Activated naive CD4-positive, alpha-beta T cell treated with anti-CD3 and anti-CD28 coated beads, Interleukin-2, amount 50 U/mL, for 72 hours (primary cell): ENCODE data around the gene FAM170B. TPM values are rescaled to one million over a fixed set of nuclear protein-coding genes. Genes with fewer than 3 reads are reported as not detected.

Experiments used
- ATAC-seq, 2 donors: fragments of 150-1000 bp; cut with Tn5 transposase; 2 replicates each; pipeline ENCODE4 v1.10.0; 2021; ENCODE audit warnings: mild to moderate bottlenecking in 2 of 2, moderate library complexity in 2 of 2
- DNase-seq, 2 donors: peaks; one replicate each; pipeline ENCODE4 v3.0.0; 2021 to 2022; ENCODE audit warnings: low spot score in 2 of 2
- H3K27ac Mint-ChIP-seq, 2 donors: one replicate each; pipeline ENCODE4 v1.8.0; 2022; ENCODE audit warnings: mild to moderate bottlenecking in 2 of 2, mixed read lengths in 2 of 2
- H3K36me3 Mint-ChIP-seq, 2 donors: one replicate each; pipeline ENCODE4 v1.8.0; 2022; ENCODE audit warnings: mixed read lengths in 2 of 2
- H3K9me3 Mint-ChIP-seq, 2 donors: one replicate each; pipeline ENCODE4 v1.8.0; 2022; ENCODE audit warnings: mixed read lengths in 2 of 2
- total RNA-seq, 2 donors: library from RNA; stranded (reverse); gene quantifications; one replicate each; pipeline ENCODE4 v1.2.3, GENCODE V29; 2022

Gene FAM170B
- total RNA-seq, 2 donors from 2014 or later, result not detected

DNA sequence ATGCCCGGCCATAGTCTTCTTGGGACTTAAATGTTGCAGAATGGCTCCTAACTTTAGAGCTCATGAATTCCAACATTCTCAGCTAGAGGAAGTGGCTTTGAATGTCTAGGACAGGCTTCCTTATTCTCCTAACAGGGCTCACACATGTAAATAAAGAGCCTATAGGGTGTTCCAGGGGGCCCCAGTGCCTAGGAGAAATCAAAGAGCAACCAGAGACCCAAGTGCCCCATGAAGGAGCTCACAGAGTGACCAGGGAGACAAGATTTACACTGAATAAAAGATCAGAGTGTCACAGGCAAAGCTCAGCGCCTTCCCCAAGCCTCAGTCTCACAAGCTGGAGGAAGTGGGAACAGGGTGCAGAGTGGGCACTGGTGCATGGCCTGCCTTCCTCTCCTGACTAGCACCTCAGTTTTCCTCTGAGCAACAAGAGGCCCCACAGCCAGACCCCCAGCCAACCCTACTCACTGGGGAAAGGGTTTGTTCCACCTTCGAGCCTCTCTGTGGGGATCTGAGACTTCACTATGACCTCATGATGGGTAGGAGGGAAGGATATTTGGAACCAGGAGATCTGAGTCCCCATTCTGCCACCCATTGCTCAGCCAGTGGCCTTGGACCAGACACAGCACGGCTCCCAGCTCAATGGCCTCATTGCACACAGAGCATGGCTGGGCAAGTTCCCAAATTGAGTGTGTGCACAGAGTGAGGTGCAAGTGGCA, 38.4 kb upstream of the FAM170B start:
- no peaks in the 10 kb centered on the region for H3K9me3 Mint-ChIP-seq
- no peak overlapping the region for H3K27ac Mint-ChIP-seq
- H3K36me3 Mint-ChIP-seq, result no peaks in the 10 kb centered on the region
- ATAC-seq (no peak), DNase-seq (no peak)

DNA sequence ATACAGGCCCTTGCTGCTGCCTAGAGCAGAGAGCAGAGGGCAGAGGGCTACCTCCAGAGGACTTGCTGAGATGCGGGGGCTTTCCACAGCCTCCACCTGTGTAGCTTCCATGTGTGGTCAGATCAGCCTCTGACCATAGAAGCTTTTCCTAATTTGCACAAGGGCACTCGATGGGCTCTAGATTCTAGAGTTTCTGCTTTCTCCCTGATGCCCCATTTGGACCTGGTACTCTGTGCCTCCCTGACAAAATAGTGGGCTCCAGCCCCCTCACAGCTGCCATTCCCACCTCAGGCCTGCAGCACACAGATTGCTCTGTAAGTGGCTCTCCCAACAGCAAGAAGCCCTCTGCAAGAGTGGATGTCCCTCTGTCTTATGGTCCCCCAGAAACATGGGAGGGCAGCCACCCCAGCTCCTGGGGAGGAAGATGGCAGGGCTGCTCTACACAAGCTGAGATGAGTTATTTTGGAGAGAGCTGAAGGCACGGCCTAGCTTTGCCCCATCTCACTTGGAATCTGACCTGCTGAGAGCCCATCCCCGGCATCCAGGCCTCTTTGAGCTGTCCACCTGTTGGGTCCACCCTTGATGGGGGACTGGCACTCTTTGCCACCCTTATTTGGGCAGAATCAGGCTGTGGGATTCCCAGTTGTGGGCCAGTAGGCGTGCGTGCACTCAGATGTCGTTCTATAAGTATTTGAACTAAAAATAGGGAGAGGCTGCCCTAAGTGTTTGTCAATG, 37.7 kb upstream of the FAM170B start:
- DNase-seq (no peak), ATAC-seq (no peak)
- H3K36me3 Mint-ChIP-seq, result no peaks in the 10 kb centered on the region
- H3K9me3 Mint-ChIP-seq, result no peaks in the 10 kb centered on the region
- H3K27ac Mint-ChIP-seq, result no peak overlapping the region

DNA sequence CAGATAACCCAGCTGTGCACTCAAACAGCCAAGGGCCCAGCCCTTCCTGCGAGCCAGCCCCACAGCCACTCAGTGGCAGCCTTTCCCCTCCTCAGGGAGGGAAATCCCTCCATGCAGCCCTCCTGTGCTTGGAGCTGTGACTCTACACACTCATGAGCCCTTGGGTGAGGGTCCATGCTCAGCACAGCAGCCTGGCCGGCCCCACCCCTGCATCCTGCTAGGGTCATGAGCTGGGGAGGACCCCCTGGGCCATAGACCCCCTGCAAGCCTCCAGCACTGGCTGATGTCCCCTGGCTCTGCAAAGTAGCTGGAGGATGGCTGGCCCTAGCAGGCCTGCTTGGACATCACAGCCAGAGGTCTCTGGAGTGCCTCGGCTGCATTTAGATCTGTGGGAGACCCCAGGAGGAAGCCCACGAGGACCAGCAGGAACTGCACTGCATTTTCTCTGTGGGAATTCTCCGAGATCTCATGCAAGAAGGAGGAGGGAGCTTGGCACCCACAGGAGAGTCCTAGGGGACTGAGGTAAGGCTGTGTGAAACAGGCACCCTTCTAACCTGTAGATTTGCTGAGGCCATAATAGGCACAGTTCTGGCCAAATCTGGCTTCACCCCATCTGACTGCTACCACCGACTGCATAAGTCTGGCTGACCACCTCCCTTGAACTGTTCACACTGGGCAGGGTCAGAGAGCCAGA, 37.0 kb upstream of the FAM170B start:
- no peaks in the 10 kb centered on the region for H3K36me3 Mint-ChIP-seq
- ATAC-seq (peak in 1 of 2 donors; percentile 13), DNase-seq (no peak)
- no peaks in the 10 kb centered on the region for H3K9me3 Mint-ChIP-seq
- no peak overlapping the region for H3K27ac Mint-ChIP-seq

DNA sequence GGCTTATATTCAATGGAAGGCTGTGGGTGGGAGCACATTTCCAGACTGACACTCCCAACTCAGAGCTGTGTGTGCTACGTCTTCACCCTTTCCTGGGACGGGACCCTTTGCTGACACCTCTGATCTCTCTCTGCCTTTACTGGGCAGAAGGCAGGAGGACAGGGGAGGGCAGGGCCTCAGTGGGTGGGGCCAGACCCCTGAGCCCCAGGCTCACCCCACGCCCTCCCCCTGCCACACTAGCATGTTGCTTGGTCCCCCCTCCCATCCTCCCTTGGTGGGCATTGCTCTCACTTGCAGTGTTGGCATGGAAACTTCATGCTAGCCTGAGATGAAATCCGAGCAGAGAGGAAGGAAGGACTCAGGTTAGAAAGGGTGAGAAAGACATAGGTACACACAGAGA, 36.0 kb upstream of the FAM170B start:
- no peaks in the 10 kb centered on the region for H3K36me3 Mint-ChIP-seq

DNA sequence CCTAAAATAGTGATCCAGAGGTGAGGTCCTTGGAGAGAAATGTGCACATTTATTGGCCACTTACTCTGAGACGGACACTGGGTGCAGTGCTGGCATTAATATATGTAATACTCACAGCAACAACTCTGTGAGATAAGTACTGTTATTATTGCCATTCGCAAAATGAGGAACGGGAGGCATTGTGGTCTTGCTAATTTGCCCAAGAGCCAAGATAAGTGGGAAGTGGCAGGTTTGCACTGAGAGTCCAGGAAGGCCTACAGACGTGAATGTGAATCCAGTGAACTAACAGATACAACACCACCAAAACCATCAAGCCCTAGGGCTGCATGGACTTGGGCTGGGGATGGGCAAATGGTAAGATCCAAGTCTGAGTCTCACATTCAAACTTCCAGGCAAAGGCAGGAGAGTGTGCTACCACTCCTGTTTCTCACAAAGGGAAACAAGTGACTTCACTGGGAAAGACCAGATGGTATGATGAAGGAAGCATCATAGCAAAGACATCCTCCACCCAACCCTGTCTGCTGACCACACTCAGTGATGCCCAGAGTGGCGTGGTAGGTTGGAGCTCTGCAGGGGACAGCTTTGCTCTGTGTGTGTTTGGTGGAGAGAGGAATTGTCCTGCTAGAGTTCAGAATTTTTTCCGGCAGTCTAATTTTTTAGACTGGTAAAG, 35.1 kb upstream of the FAM170B start:
- no peak overlapping the region for H3K27ac Mint-ChIP-seq
- no peaks in the 10 kb centered on the region for H3K9me3 Mint-ChIP-seq
- no peak for DNase-seq
- ATAC-seq, result no peak
- H3K36me3 Mint-ChIP-seq, result no peaks in the 10 kb centered on the region

More for the DNA sequence above, 36.0 kb upstream of the FAM170B start:
- DNase-seq, result no peak
- H3K27ac Mint-ChIP-seq, result peak overlapping the region in 1 of 2 donors; percentile 55
- H3K9me3 Mint-ChIP-seq, result no peaks in the 10 kb centered on the region
- no peak for ATAC-seq

DNA sequence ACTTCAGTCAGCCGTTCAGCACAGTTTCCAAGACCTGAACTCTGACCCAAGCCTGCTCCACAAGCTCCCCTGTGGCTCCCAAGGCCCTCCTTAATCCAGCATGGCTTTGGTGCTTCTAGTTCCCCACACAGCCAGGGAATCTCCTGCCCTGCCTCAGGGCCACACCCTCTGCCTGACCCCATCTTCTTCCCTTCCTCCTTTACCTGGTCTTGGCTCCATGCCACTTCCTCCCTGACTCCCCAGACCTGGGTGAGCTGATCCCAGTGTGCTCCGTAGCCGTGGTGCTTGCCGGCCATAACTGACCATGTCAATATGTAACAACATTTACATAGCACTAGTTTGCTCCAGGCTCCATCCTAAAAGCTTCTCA, 34.3 kb upstream of the FAM170B start:
- Mint-ChIP-seq H3K9me3 (no peaks in the 10 kb centered on the region), H3K36me3 (no peaks in the 10 kb centered on the region), H3K27ac (no peak overlapping the region)
- ATAC-seq (no peak), DNase-seq (no peak)

DNA sequence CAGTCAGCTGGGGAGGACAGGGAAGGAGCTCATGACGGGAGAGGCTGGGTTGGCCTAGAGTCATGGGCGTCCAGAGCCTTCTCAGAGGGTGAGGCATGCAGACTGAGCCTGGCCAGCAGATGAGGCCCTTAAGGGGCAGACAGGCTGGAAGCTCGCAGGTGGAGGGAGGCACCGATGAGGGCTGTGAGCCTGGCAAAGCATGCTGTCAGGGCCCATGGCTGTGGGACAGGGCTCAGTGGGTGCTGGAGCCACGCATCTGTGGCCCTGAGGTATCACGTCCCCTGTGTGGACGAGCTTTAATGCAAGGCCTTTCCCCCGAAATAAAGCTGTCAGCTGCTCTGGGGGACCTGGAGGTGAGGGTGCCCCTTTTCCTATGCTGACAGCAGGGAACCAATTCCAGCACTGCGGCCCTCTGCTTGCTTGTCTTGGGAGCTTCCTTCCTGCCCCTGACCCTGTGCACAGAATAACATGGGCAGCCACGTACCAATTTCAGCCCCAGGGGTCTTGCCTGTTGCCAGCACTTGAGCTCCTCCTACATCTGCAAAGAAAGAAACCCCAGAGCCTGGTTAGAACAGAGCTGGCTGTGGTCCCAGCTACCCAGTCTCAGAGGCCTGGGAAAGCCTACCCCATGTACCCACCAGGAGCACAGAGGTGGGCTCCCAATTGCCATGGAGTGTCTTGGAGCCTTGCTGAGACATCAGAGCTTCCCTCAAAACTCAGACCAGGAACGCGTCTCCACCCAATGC, 33.8 kb upstream of the FAM170B start:
- ATAC-seq (no peak), DNase-seq (no peak)
- H3K9me3 Mint-ChIP-seq, result no peaks in the 10 kb centered on the region
- H3K36me3 Mint-ChIP-seq, result no peaks in the 10 kb centered on the region
- H3K27ac Mint-ChIP-seq, result no peak overlapping the region

DNA sequence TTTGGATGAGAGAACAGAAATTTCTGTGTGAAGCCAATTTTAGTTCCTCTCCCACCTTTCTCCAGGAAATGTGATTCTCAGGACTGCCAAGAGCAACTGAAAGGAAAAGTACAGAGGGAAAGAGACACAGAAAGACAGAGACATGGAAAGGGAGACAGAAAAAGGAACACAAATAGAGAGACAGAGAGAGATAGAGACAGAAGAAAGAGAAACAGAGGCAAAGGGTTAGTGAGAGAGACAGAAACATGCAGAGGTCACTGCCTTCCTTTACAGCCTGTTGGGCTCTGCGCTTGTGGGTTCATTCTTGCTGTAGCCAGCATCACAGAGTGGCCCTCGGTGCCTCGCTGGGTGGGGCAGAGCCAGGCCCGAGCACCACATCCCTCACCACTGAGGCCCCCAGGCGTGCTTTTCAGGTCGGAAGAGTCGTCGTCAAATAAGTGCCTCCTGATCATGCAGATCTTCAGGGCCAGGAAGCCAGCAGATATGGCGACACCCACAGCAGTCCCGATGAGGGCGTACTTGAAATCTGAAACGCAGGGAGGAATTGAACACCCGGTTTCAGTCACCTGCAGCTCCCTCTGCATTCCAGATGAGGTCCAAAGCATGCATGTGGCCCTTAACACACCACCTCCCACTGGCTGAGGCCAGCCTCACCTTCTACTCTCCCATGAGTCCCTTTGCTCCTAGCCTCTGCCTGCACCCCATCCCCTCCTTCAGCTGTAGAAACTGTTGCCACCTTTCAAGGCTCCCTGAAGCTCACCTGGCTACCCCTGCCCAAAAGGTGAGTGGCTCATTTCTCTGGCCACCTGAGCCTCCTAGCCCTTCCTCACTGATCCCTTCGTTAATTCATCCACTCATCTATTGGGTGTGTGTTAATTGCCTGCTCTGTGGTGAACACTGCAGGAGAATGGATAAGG, 32.9 kb upstream of the FAM170B start:
- Mint-ChIP-seq H3K27ac (no peak overlapping the region), H3K36me3 (no peaks in the 10 kb centered on the region), H3K9me3 (no peaks in the 10 kb centered on the region)
- DNase-seq (no peak), ATAC-seq (no peak)

DNA sequence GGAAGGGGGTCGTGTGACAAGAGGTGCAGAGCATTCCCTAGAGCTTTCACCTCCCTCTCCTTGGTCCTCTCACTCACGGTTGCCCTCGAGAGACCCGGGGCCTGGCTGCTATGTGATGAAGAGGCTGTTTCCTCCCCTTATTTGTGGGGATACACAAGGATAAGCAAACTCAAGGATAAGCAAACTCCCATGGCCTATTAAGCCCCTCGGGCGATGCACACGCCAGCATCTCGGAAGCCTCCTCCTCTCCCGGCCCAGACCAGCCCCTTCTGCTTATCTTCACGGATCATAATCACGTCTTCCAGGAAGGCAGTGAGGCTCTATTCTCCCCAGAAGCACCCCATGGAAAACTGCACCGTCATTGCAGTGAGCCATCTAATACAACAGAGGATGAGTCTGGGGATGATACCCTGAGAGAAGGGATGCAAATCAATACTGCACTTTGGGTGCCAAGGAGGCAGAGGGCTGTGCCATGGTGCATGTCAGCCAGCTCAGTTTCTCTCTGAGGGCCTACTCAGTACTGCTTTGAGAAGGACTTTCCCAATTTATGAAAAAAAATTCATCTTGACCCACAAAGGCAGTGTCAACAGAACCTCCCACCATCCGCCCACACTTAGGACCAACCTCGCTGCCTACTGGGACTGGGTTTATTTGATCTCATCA, 32.1 kb upstream of the FAM170B start:
- DNase-seq (no peak), ATAC-seq (no peak)
- Mint-ChIP-seq H3K9me3 (no peaks in the 10 kb centered on the region), H3K27ac (no peak overlapping the region), H3K36me3 (no peaks in the 10 kb centered on the region)

DNA sequence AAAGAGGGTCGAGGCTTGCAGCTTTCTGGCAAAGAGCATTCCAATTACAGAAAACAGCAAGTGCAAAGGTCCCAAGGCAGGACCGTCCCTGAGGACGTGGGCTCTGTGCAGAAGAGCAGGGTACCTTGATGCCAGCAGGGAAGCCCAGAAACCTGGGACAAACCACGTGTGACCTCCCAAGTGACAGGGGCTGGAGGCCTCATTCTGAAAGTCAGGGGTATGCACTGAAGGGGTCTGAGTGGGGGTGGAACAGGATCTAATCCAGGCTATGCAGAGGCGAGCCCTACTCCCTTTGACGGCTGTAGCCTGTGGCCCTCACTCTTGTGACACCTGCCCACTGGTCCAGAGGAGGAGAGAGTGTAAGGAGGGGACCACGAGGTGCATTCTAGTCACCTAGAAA, 31.4 kb upstream of the FAM170B start:
- Mint-ChIP-seq H3K27ac (no peak overlapping the region), H3K9me3 (no peaks in the 10 kb centered on the region), H3K36me3 (no peaks in the 10 kb centered on the region)
- DNase-seq, result no peak
- ATAC-seq, result no peak

DNA sequence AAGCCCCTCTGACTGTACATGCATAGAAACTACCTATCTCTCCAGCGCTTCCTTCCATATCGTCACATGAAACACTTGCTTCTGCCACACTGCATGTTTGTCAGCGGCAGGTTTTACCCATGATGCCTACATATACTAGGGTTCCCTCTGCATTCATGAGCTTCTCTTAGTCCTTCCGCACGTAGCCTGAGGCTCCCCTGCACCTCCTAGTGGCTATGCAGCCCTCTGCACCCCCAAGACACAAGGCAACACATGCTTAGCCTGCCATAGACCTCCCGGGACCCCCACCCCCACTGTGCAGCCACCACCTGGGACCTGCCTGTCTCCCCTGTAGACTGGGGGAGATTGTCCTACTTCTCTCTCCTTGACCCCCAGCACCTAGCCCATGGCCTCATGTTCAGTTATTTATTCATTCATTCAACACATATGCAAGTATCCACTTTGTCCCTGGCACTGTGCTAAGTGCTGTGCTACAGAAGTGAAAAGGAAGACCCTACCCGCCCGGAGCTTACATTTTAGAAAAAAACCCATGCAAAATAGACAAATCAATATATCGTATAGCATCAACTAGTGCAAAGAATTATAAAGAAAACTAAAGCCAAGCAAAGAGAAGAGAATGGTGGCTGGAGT, 30.9 kb upstream of the FAM170B start:
- Mint-ChIP-seq H3K36me3 (no peaks in the 10 kb centered on the region), H3K9me3 (no peaks in the 10 kb centered on the region), H3K27ac (no peak overlapping the region)
- DNase-seq, result peak in 1 of 2 donors; percentile 61
- ATAC-seq, result peak; percentile 45 to 92

DNA sequence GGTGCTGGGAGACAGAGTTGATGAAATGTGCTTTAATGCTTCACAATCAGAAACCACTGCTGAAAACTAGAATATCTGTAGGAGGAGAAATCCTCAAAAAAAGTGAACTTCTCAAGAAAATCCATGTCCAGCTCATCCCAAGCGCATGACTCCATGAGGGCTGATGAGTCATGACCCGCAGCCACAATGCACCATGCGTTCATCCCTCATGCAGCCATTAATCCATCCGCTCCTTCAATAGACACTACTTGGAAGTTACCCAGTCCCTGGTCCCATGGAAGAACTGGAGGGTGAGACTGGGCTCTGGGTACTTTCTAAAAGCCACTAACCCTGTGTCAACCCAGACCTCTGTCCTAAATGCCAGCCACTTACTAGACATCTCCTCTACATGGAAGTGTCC, 29.9 kb upstream of the FAM170B start:
- no peak for DNase-seq
- no peak for ATAC-seq
- Mint-ChIP-seq H3K9me3 (no peaks in the 10 kb centered on the region), H3K36me3 (no peaks in the 10 kb centered on the region), H3K27ac (no peak overlapping the region)

DNA sequence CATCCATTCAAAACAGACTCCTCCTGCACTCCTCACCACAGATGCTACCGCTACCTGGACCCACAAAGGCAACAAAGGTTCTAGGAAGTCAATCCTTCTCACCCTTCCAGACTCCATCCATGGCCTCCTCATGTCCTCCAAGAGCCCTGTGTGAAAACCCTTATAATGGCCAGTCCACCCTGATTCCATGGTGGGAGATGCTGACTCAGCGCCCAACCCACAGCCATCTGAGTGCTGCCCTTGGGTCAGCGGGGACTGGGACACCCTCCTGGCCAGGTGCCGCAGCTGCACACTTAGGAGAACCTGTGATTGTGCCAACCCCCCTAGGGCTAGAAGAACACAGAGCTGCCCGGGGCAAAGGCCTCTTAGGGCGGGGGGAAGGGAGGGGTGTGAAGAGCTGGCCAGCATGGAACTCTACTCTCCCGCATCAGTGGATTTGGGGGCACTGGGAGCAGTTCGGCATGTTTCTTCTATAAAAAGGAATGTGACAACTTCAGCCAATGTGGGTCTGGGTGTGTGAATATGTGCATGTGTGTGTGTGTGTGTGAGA, 29.0 kb upstream of the FAM170B start:
- DNase-seq (no peak), ATAC-seq (no peak)
- Mint-ChIP-seq H3K9me3 (no peaks in the 10 kb centered on the region), H3K27ac (no peak overlapping the region), H3K36me3 (no peaks in the 10 kb centered on the region)

DNA sequence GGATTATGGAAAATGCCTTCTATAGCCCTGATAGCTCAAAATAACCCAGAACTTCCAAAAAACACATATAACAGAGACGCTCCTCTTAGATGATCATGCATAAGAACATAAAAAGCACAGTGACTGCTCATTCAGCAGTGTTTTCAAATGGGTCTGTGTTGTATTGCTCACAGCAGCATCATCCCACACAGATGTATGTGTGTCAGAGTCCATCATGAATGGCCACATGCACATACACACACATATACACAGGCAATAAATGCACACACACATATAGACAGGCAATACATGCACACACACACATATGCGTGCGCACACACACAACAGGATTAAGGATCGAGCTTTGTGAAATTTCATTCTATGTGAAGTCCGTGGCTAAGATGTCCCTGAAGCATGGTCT, 28.2 kb upstream of the FAM170B start:
- Mint-ChIP-seq H3K36me3 (no peaks in the 10 kb centered on the region), H3K9me3 (no peaks in the 10 kb centered on the region), H3K27ac (no peak overlapping the region)
- no peak for ATAC-seq
- no peak for DNase-seq
